ENCODE measurements around the gene MEX3D.
A peak's percentile ranks its signal among the peaks of the same experiment; 100 is the strongest.

MEX3D gene

GRCh38 chr19:1592755-1593500 is 24.8 kb upstream of the MEX3D start, which contains the start of gene MBD3:
TSS of gene MBD3 (minus strand) at chr19:1592865. CDS start at chr19:1592631, 234 bp downstream.
- peak; percentile 92 to 94 for DNase-seq

GRCh38 chr19:1592024-1592754 is 24.1 kb upstream of the MEX3D start:
- peak; percentile 86 to 87 for DNase-seq

GRCh38 chr19:1591421-1592023 is 23.4 kb upstream of the MEX3D start:
- peak; percentile 60 to 63 for DNase-seq

GRCh38 chr19:1590641-1591397 is 22.7 kb upstream of the MEX3D start:
- peak in 1 of 2 experiments; percentile 42 for DNase-seq

- DNase-seq = no peak
Measured at GRCh38 chr19:1587872-1588271, 19.7 kb upstream of the MEX3D start.

GRCh38 chr19:1585243-1585580 is 17.1 kb upstream of the MEX3D start:
- DNase-seq = no peak

GRCh38 chr19:1584500-1585242 is 16.5 kb upstream of the MEX3D start:
- no peak for DNase-seq

- DNase-seq = peak; percentile 41
Measured at GRCh38 chr19:1582201-1582600, 14.1 kb upstream of the MEX3D start.

- DNase-seq = no peak
Measured at GRCh38 chr19:1580957-1581356, 12.8 kb upstream of the MEX3D start.

- DNase-seq = no peak
Measured at GRCh38 chr19:1580382-1580781, 12.3 kb upstream of the MEX3D start.

GRCh38 chr19:1579222-1579621 is 11.1 kb upstream of the MEX3D start:
- DNase-seq = no peak

- DNase-seq = no peak
Measured at GRCh38 chr19:1577929-1578618, 9.9 kb upstream of the MEX3D start.

- DNase-seq = no peak
Measured at GRCh38 chr19:1577090-1577928, 9.2 kb upstream of the MEX3D start.

GRCh38 chr19:1576242-1577089 is 8.3 kb upstream of the MEX3D start:
- DNase-seq = no peak

GRCh38 chr19:1575323-1576241 is 7.5 kb upstream of the MEX3D start:
- no peak for DNase-seq

- no peak for DNase-seq
Measured at GRCh38 chr19:1574354-1575136, 6.4 kb upstream of the MEX3D start.

- DNase-seq = no peak
Measured at GRCh38 chr19:1572795-1573194, 4.7 kb upstream of the MEX3D start.

- no peak for DNase-seq
Measured at GRCh38 chr19:1571358-1571757, 3.2 kb upstream of the MEX3D start.
